Dendritic cell treated with granulocyte-macrophage colony-stimulating factor and Interleukin-4, amounts not matched to agents 40 ng/mL and 50 ng/mL, for 4 days (primary cell): ENCODE results near the gene HINT2.

ENCODE experiments used
- H3K27ac Mint-ChIP-seq: one replicate; pipeline ENCODE4 v1.8.0; 2022; ENCODE audit warnings: mild to moderate bottlenecking, mixed read lengths
- H3K27me3 Mint-ChIP-seq: one replicate; pipeline ENCODE4 v1.8.0; 2022; ENCODE audit warnings: mild to moderate bottlenecking, mixed read lengths
- H3K36me3 Mint-ChIP-seq: one replicate; pipeline ENCODE4 v1.8.0; 2022; ENCODE audit warnings: low read depth, mixed read lengths
- H3K4me1 Mint-ChIP-seq: one replicate; pipeline ENCODE4 v1.8.0; 2022; ENCODE audit warnings: low read depth, mixed read lengths
- H3K4me3 Mint-ChIP-seq: one replicate; pipeline ENCODE4 v1.8.0; 2022; ENCODE audit warnings: mild to moderate bottlenecking, moderate library complexity, mixed read lengths
- H3K9me3 Mint-ChIP-seq: one replicate; pipeline ENCODE4 v1.8.0; 2022; ENCODE audit warnings: mixed read lengths
- intact Hi-C: fragments of 100-400 bp; cut with micrococcal nuclease; formaldehyde crosslinking; loops from one replicate; pipeline ENCODE4 v1.15.0; 2022

Gene HINT2

GRCh38 chr9:35814841-35815543, at the start of gene HINT2:
HINT2 (minus strand) TSS chr9:35815042; CDS start chr9:35814979, 63 bp downstream.
- Mint-ChIP-seq H3K36me3 (peaks cover 12% of the 10 kb centered on the region), H3K27me3 (peaks cover 3% of the 10 kb centered on the region), H3K4me3 (peak within 1 kb of the TSS; percentile 93), H3K27ac (peak within 1 kb of the TSS; percentile 86), H3K9me3 (no peaks in the 10 kb centered on the region), H3K4me1 (peaks cover 56% of the 10 kb centered on the region)
- intact Hi-C loops, result loop anchor here (2.0 to 10.0 kb wide), 2 partner anchors 78 to 170 kb away; no protein-coding TSS in a partner anchor

- no peaks in the 10 kb centered on the region for H3K36me3 Mint-ChIP-seq
- H3K27ac Mint-ChIP-seq, result no peak overlapping the region
- peaks cover 65% of the 10 kb centered on the region for H3K27me3 Mint-ChIP-seq
Measured at GRCh38 chr9:35863583-35863982, 48.7 kb upstream of the HINT2 start.

GRCh38 chr9:35862328-35862727, 47.5 kb upstream of the HINT2 start:
- intact Hi-C loops, result no loop called here
- Mint-ChIP-seq H3K4me1 (peaks cover 20% of the 10 kb centered on the region), H3K27ac (no peak overlapping the region), H3K27me3 (peaks cover 65% of the 10 kb centered on the region), H3K36me3 (no peaks in the 10 kb centered on the region), H3K9me3 (no peaks in the 10 kb centered on the region), H3K4me3 (no peak overlapping the region)

More at GRCh38 chr9:35863583-35863982, 48.7 kb upstream of the HINT2 start:
- H3K4me3 Mint-ChIP-seq, result no peak overlapping the region
- H3K9me3 Mint-ChIP-seq, result no peaks in the 10 kb centered on the region
- peaks cover 14% of the 10 kb centered on the region for H3K4me1 Mint-ChIP-seq
- intact Hi-C loops, result no loop called here

DNA sequence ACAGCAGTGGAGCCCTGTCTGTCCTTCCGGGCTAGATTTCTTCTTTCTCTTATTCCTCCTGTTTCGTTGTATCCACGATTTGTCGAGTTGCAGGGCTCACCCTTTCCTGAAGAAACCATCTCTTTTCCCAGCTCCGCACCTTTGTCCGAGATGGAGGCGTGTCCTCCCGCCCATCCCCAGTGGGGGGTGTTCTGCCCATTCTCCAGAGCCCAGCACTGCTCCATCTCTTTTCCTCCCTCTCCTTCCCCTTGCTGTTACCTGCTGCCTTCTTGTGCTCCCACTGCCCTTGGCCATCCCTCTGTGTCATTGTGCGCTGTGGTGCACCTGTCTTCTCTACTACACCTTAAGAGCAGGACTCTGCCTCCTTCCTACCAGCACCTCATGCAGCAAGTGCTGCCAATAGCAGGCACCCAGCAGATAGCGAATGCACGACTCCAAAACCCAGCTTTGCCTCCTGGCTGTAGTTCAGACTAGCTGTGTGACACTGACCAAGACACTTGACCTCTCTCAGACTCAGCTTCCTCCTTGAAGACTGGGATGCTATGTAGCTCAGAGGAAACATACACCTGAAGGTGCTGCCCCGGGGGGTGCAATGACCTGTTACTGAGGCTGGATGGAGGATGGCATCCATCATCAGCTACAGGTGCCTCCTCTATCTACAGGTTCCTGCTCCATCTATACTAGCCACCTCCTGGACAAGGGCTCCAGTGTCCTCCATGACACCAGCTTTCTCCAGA, 46.5 kb upstream of the HINT2 start:
- H3K27me3 Mint-ChIP-seq, result peaks cover 75% of the 10 kb centered on the region

DNA sequence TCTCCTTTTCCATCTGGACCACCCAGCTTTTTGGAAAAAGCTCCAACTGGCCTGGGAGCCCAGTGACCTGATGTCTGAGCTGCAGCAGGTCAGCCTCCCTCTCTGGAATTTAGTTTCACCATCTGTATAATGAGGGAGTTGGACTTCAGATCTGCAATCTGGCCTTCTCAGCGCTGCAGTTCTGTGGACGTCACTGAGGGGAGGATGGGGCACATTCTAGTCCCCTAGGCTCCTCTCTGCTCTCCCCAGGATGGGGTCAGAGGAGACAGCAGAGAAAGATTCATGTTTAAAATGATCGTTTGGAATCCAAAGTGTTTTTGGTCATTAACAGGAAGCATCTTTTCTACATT, 45.1 kb upstream of the HINT2 start:
- H3K27me3 Mint-ChIP-seq, result peaks cover 87% of the 10 kb centered on the region
- intact Hi-C loops, result no loop called here

More for the DNA sequence above, 46.5 kb upstream of the HINT2 start:
- Mint-ChIP-seq H3K9me3 (no peaks in the 10 kb centered on the region), H3K36me3 (no peaks in the 10 kb centered on the region), H3K4me3 (no peak overlapping the region), H3K27ac (no peak overlapping the region), H3K4me1 (peaks cover 23% of the 10 kb centered on the region)
- intact Hi-C loops, result no loop called here

DNA sequence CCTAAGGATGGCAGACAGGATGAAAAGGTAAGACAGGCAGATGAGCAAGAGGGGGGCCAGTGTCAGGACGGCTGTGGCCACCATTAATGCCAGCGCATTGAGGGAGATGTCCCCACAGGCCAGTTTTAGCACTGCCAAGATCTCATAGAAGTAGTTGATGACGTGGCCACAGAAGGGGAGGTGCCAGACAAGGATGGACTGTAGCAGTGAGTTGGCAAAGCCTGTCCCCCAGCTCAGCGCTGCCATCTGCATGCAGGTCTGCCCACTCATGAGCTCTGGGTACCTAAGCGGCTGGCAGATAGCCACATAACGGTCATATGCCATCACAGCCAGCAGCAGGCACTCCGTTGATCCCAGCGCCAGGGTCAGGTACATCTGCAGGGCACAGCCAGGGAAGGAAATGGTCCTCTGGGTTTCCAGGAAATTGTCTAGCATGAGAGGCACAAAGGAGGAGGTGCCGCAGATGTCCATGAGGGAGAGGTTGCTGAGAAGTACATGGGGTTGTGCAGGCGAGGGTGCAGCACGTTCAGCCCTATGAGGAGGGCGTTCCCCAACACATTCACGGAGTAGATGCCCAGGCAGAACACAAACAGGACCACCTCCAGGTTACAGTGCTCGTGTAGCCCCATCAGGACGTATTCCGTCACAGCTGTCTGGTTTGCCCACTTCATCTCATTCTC, 44.6 kb upstream of the HINT2 start:
- H3K27me3 Mint-ChIP-seq, result peaks cover 88% of the 10 kb centered on the region
- no peak overlapping the region for H3K4me3 Mint-ChIP-seq
- H3K4me1 Mint-ChIP-seq, result peaks cover 23% of the 10 kb centered on the region
- no peaks in the 10 kb centered on the region for H3K9me3 Mint-ChIP-seq
- H3K27ac Mint-ChIP-seq, result no peak overlapping the region
- intact Hi-C loops, result no loop called here
- no peaks in the 10 kb centered on the region for H3K36me3 Mint-ChIP-seq

More for the DNA sequence above, 45.1 kb upstream of the HINT2 start:
- H3K4me3 Mint-ChIP-seq, result no peak overlapping the region
- no peaks in the 10 kb centered on the region for H3K9me3 Mint-ChIP-seq
- no peak overlapping the region for H3K27ac Mint-ChIP-seq
- H3K36me3 Mint-ChIP-seq, result no peaks in the 10 kb centered on the region
- peaks cover 23% of the 10 kb centered on the region for H3K4me1 Mint-ChIP-seq

- H3K27ac Mint-ChIP-seq, result no peak overlapping the region
- peaks cover 92% of the 10 kb centered on the region for H3K27me3 Mint-ChIP-seq
- no peaks in the 10 kb centered on the region for H3K9me3 Mint-ChIP-seq
- intact Hi-C loops, result no loop called here
- H3K36me3 Mint-ChIP-seq, result no peaks in the 10 kb centered on the region
- H3K4me1 Mint-ChIP-seq, result peaks cover 23% of the 10 kb centered on the region
- H3K4me3 Mint-ChIP-seq, result no peak overlapping the region
Measured at GRCh38 chr9:35858458-35858857, 43.6 kb upstream of the HINT2 start.

DNA sequence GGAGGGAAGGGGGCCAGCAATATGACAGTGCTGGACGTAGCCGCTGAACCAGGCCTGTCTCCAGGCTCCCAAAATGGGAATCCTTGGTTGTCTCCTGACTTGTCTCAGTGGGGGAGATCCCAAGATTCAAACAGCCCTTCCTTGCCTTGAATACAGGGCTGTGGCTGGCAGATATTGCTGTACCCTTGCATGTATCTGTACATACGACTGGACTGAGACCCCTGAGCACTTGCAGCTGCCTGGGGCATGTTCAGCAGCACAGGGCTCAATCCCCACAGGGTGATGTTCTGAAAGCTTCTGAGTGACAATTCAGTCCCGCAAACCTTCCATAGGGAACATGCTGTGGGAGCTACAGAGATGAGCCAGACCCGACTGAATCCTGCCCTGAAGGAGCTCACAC, 42.0 kb upstream of the HINT2 start:
- Mint-ChIP-seq H3K27me3 (peaks cover 96% of the 10 kb centered on the region), H3K36me3 (no peaks in the 10 kb centered on the region), H3K27ac (no peak overlapping the region), H3K4me1 (peaks cover 23% of the 10 kb centered on the region), H3K9me3 (no peaks in the 10 kb centered on the region), H3K4me3 (no peak overlapping the region)
- intact Hi-C loops, result no loop called here

GRCh38 chr9:35856206-35856605, 41.4 kb upstream of the HINT2 start:
- Mint-ChIP-seq H3K36me3 (no peaks in the 10 kb centered on the region), H3K9me3 (no peaks in the 10 kb centered on the region), H3K4me3 (no peak overlapping the region), H3K27me3 (peaks cover 96% of the 10 kb centered on the region), H3K27ac (no peak overlapping the region), H3K4me1 (peaks cover 23% of the 10 kb centered on the region)
- intact Hi-C loops, result no loop called here

DNA sequence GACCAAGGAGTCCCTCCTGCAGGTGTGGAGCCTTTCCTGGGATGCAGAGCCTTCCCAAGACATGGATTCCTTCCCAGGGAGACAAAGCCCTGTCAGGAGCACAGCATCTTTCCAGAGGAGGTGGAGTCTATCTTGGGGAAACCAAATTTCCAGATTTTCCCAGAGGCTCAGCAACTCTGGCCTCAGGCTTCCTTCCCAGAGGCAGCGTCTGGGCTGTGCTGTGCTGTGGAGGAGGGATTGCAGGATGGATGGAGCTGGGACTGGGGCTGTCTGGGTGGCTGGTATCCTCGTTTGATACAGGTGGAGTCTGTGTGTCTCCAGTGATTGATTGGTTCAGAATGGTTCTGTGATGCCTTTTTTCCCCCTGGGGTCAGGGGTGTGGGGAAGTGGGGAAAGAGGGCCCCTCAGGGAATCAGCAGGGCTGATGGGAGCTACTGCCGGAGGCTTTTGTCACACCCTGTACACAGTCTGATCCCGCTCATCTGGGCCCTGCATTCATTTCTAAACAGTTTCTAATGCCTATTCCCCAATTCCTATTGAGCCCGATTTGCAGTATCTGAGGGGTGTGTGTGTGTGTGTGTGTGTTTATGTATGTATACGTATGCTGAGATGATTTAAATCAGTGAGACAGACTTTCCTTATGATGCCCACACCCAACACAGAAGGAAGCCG, 39.4 kb upstream of the HINT2 start:
- H3K4me3 Mint-ChIP-seq, result no peak overlapping the region
- intact Hi-C loops, result no loop called here
- no peaks in the 10 kb centered on the region for H3K36me3 Mint-ChIP-seq
- peaks cover 89% of the 10 kb centered on the region for H3K27me3 Mint-ChIP-seq
- no peaks in the 10 kb centered on the region for H3K9me3 Mint-ChIP-seq
- H3K27ac Mint-ChIP-seq, result no peak overlapping the region
- H3K4me1 Mint-ChIP-seq, result peaks cover 15% of the 10 kb centered on the region

DNA sequence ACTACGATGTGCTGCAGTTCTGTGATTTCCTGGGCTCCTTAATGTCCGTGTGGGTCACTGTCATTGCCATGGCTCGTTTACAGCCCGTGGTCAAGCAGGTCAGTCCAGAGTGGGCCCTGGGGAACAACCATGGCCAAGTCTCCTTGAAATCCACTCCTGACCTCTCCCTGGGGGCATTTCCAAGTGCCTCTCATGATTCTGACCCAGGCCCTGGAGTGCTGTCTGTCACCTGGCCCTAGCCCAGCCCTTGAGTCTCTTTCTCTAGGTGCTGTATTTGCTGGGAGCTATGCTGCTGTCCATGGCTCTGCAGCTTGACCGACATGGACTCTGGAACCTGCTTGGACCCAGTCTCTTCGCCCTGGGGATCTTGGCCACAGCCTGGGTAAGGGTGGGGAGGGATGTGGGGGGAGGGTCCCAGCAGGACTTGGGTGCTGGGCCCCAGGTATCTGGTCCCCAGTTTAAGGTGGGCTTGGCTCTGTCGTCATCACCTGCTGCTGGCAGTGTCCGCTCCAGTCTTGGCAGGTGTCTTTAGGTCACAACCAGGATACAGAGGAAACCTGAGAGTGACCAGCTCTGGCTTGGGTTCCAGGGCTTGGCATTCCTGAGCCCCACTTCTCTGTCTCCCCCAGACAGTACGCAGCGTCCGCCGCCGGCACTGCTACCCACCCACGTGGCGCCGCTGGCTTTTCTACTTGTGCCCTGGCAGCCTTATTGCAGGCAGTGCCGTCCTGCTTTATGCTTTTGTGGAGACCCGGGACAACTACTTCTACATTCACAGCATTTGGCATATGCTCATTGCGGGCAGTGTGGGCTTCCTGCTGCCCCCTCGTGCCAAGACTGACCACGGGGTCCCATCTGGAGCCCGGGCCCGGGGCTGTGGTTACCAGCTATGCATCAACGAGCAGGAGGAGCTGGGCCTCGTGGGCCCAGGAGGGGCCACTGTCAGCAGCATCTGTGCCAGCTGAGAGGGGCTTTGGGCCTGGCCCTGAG, 38.3 kb upstream of the HINT2 start:
- Mint-ChIP-seq H3K4me1 (peaks cover 9% of the 10 kb centered on the region), H3K27ac (no peak overlapping the region), H3K4me3 (no peak overlapping the region), H3K9me3 (no peaks in the 10 kb centered on the region), H3K27me3 (peaks cover 89% of the 10 kb centered on the region), H3K36me3 (no peaks in the 10 kb centered on the region)
- intact Hi-C loops, result no loop called here

- Mint-ChIP-seq H3K4me3 (no peak overlapping the region), H3K27me3 (peaks cover 93% of the 10 kb centered on the region)
- intact Hi-C loops, result no loop called here
Measured at GRCh38 chr9:35852267-35852815, 37.5 kb upstream of the HINT2 start.

More at GRCh38 chr9:35852267-35852815, 37.5 kb upstream of the HINT2 start:
- no peak overlapping the region for H3K27ac Mint-ChIP-seq
- H3K4me1 Mint-ChIP-seq, result peaks cover 13% of the 10 kb centered on the region
- H3K9me3 Mint-ChIP-seq, result no peaks in the 10 kb centered on the region
- no peaks in the 10 kb centered on the region for H3K36me3 Mint-ChIP-seq
